Stimulated activated CD4-positive, alpha-beta T cell treated with anti-CD3 and anti-CD28 coated beads, TNF-alpha, amount 100 ng/mL, for 24 hours (primary cell): ENCODE results near the gene SAMD7.

ENCODE experiments used
- DNase-seq, 3 experiments: peaks; one replicate each; pipeline ENCODE4 v3.0.0-alpha.2; 2020; ENCODE audit warnings: low read depth in 3 of 3

SAMD7 gene

DNA sequence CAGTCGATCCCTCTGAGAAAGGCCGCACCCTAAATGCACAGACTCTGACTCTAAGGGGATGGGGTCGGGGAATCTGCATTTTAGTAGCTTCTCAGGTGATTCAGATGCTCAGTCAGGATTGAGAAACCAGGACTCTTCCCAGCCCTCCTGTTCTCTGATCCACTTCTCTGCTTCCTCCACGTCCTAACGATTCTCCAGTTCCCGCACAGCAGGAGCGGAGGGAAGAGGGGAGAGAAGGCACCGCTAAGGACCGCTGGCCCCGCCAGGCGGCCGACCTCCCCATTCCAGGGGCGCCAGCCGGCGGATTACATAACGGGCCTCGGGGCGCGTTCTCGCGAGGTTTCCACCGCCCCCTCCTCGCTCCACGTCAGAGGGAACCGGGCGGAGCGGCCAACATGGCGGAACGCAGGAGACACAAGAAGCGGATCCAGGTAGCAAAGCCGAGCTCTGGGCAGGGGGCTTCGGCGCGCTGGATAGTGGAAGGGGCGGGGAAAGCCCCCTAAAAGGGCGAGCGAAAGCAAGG lies 55.1 kb downstream of the SAMD7 start, which contains the start of gene SEC62:
TSS of gene SEC62 (plus strand) at position 380 of the 523 bp plus-strand sequence. CDS start at position 396, 16 bp downstream.
- peak; percentile 92 to 95 (median 93) for DNase-seq

DNA sequence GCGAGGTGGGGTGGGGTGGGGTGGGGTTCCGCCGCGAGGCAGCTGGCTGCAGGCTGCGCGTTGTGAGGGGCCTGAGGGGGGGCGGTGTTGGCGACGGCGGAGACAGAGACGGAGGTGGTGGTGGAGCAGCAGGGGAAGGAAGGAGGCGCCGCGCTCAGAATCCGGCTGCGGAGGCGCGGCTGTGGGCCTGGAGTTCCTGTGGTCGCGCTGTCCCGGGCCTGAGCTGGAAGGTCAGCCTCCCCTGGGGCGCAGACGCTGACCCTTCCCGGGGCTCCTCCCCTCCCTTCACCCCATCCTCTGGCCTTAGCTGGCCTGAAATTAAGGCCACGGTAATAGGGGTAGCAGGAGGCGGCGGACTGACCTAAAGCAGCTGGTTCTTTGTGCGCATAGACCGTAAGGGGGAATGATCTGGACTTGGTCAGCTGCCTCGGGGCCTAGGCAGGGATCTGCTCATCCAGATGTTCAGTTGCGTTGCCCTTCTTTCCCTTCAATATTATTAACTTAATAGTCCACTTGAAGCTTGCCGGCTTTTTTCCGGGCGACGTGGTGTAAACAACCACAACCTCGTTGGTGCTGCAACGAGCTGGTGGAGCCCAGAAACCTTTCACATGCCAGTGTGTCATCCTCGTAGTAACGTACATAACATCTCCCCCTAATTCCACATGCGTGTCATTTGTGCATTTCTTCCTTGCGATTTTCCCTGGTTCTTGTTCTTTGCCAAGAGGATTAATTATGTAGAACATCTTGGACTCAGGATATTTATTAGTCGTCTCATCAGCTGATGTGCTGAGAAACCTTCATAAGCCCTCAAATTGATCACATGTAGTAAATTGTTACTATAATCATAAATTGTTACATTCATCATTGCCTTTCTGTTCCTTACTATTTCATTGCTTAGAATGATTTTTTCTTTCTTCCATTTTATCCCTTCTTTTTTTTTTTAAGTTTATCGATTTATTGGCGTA lies 55.9 kb downstream of the SAMD7 start:
- peak in 2 of 3 experiments; percentile 9 to 24 for DNase-seq

DNA sequence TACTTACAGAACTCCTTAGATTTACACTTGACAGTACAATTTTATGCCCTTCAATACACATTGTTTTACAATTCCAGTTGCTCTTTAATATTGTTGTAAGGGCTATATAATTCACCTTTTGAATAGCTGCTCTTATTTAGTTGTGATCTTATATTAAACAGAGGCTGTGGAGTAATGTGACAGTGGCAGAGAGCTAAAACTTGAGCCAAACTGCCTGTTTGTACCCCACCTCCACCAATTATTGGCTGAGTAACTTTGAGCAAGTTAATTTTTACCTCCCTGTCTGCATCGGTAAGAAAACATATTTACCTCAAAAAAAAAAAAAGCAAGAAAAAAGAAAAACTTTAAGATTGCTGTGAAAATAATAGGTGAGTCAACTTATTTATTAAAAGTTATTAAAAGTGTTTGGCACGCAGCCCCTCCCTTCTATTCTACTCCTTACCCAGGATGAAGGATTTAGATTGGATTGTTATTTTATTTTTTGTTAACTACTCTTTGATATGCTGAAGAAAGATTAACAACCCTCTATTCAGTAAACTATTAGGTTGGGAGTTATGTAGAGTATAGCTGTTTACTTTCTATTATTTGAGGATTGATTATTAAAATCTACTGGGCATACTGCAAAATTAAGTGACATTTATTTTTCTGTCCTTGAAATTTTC lies 57.0 kb downstream of the SAMD7 start:
- no peak for DNase-seq

DNA sequence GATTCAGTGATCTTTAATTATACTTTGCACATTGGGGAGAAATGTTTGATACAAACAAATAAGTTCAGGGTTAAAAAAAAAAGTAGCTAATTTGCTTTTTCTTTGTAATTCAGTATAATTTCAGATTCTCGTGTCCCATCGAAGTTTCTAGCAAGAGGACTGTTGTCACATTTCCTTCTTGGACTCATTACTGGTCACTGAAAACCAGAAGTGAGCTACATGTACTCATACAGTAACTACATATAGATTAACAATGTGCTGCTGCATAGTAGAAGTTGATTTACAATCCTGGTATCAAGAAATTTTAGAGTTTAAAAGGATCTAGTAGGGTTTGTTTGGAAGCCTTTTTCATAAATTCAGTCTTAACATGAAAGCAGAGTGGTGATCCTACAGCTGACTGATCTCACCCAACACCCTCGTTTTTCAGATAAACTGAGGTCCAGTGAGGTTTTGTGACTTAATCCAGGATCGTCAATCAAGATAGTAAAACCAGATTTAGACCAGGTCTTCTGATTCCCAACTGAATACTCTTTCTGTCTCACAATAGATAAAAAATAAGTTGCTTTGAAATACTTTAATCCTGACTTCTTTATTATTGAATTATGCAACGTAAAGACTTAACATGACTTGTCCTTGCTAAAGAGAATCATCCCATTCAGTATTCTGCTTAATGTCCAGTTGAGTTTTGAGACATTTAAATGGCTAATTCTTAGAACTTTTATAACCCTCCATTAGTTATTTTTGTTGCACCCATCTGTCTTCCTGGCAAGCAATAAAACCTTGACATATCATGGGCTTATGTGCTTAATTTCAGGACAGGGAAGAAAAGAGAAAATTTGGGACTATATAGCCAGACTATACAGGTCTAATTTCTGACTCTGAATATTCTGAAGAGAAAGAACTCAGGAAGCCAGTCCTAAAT lies 58.1 kb downstream of the SAMD7 start:
- DNase-seq, result no peak

DNA sequence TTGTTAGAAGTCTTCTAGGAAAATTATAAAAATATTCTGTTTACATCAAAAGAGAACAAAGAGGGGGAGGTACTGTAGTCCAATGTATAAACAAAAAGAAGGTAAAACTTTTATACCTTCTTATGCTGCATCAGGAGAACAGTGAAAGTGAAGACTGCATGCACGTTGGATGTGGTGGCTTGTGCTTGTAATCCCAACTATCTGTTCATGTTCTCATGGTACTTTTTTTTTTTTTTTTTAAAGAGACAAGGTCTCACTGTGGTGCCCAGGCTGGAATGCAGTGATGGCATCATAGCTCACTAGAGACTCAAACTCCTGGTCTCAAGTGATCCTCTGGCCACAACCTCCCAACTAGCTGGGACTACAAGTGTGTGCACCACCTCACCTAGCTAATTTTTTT lies 59.5 kb downstream of the SAMD7 start:
- no peak for DNase-seq

DNA sequence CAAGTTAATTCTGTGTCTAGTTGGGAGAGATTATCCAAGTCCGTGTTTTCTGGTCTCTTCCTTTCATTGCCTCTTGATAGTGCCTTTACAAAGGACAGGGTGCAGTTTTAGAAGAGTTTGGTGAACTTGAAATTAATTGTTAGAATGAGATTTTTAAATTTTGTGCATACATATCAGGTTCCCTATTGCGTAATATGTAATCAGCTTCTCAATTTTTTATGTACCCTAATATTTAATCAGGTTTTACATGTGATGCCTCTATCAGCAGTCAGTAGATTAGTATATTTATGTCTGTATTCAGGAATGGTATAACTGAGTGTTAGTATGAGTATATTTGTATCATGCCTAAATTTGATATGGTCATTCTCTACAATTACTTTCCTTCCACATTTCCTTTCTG lies 60.1 kb downstream of the SAMD7 start:
- no peak for DNase-seq

DNA sequence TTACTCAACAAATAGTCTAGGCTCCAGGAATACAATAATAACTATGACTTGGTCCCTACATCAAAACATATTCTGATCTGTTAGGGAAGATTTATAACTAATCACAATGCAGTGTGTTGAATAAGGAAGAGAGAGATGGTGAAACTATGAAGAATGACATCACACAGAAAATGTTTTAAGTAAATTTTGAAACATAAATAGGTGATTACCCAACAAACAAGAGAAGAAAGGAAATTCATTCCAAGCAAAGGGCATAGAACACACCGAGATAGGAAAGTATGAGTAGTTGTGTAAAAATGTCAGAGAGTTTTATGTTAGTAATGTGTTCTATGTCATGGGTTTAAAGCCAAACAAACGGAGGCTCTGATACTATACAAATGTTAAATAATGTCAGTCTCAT lies 68.7 kb downstream of the SAMD7 start:
- no peak for DNase-seq

DNA sequence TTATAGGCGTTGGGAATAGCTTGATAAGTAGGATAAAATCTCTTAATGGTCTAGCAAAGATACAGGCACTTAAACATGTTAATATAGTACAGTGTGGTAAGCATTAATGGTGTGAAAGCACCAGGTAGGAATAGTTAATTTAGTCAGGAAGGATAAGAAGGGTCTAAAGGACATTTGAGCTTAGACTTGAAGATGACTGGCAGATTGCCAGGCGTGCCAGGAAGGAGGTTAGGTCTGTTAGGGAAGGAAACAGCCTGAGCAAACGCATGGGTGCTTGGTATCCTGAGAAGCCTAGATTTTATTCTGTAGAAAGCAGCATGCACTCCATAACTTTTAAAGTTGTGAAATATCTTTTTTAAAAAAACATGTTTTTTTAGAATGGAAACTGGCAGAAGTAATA lies 72.9 kb downstream of the SAMD7 start:
- DNase-seq, result no peak
